ENCODE results near the gene SNRNP27. TPM values are rescaled to one million over a fixed set of nuclear protein-coding genes. Genes with fewer than 3 reads are reported as not detected.
"Not testable (repeated sequence)": the region's sequence is repeated elsewhere in the genome, so short reads cannot be mapped to it uniquely, and the experiment has no call there.

SNRNP27 gene
- total and polyA plus RNA-seq, 5 donors: 50.8 to 69.6 (median 61.4) TPM

GRCh38 chr2:69889302-69889701 lies 4.5 kb upstream of the SNRNP27 start:
- no peak overlapping the region for H3K4me3 ChIP-seq (ENCODE audit: low read length)
- ATAC-seq (no peak), DNase-seq (no peak)
- no peaks in the 10 kb centered on the region for H3K9me3 ChIP-seq (ENCODE audit: control insufficient read depth, low read length)
- intact Hi-C loops (cut with DNase I): no loop called here
- no peak overlapping the region for H3K27ac ChIP-seq (ENCODE audit: low read length)
- H3K27me3 ChIP-seq (ENCODE audit: control insufficient read depth, insufficient read depth): no peaks in the 10 kb centered on the region
- H3K4me1 ChIP-seq (ENCODE audit: control insufficient read depth, insufficient read depth, low read length): no peaks in the 10 kb centered on the region

DNA sequence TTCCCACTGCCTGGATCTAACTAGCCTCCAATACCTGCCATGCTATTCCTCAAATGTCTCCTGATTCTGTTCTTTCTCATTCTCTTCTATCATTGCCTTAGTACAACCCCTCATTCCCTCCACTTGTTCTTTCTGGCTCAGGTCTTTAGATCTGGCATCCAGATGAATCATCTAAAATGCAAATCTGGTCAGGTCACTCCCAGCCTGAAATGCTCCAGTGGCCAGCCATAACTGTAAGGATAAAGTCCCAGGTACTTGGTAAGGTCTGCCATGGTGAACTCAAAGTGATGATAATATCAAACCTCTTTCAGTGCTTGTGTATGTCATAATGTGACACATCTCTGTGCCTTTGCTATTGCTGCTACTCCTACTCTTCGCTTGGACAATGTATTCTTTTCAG lies 2.9 kb upstream of the SNRNP27 start:
- intact Hi-C loops (cut with DNase I): no loop called here
- Histone ChIP-seq H3K27me3 (ENCODE audit: control insufficient read depth, insufficient read depth) (no peaks in the 10 kb centered on the region), H3K4me3 (ENCODE audit: low read length) (no peak overlapping the region), H3K4me1 (ENCODE audit: control insufficient read depth, insufficient read depth, low read length) (peaks cover 2% of the 10 kb centered on the region), H3K9me3 (ENCODE audit: control insufficient read depth, low read length) (no peaks in the 10 kb centered on the region), H3K27ac (ENCODE audit: low read length) (no peak overlapping the region)
- no peak for ATAC-seq
- no peak for DNase-seq
- WGBS: 38% methylated on average over 1 of the region's 1 CpG

- H3K27ac ChIP-seq (ENCODE audit: low read length): not testable (repeated sequence)
Measured at GRCh38 chr2:69892838-69893424, 825 bp upstream of the SNRNP27 start.

DNA sequence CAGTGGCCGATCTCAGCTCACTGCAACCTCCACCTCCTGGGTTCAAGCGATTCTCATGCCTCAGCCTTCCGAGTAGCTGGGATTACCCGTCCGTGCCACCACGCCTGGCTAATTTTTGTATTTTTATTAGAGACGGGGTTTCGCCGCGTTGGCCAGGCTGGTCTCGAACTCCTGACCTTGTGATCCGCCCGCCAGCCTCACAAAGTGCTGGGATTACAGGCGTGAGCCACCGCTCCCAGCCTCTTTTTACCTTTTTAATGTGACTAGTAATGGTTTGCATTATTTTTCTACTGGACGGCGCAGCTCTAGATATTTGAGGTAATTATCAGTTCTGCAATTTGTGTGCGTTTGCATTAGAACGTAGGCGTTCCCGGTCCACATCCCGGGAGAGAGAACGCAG lies 981 bp downstream of the SNRNP27 start:
- intact Hi-C loops (cut with DNase I); DNase-seq; ATAC-seq; H3K27me3 ChIP-seq (ENCODE audit: control insufficient read depth, insufficient read depth); H3K4me1 ChIP-seq (ENCODE audit: control insufficient read depth, insufficient read depth, low read length); H3K27ac ChIP-seq (ENCODE audit: low read length); H3K9me3 ChIP-seq (ENCODE audit: control insufficient read depth, low read length): not testable (repeated sequence)
- WGBS: 38% methylated on average over 23 of the region's 23 CpGs
- H3K4me3 ChIP-seq (ENCODE audit: low read length): peak overlapping the region; percentile 96

More at GRCh38 chr2:69892838-69893424, 825 bp upstream of the SNRNP27 start:
- H3K4me1 ChIP-seq (ENCODE audit: control insufficient read depth, insufficient read depth, low read length); H3K9me3 ChIP-seq (ENCODE audit: control insufficient read depth, low read length); DNase-seq; intact Hi-C loops (cut with DNase I); H3K27me3 ChIP-seq (ENCODE audit: control insufficient read depth, insufficient read depth): not testable (repeated sequence)
- 94% methylated on average over 7 of the region's 7 CpGs for WGBS
- peak overlapping the region; percentile 96 for H3K4me3 ChIP-seq (ENCODE audit: low read length)
- ATAC-seq: peak in 1 of 2 donors; percentile 15

DNA sequence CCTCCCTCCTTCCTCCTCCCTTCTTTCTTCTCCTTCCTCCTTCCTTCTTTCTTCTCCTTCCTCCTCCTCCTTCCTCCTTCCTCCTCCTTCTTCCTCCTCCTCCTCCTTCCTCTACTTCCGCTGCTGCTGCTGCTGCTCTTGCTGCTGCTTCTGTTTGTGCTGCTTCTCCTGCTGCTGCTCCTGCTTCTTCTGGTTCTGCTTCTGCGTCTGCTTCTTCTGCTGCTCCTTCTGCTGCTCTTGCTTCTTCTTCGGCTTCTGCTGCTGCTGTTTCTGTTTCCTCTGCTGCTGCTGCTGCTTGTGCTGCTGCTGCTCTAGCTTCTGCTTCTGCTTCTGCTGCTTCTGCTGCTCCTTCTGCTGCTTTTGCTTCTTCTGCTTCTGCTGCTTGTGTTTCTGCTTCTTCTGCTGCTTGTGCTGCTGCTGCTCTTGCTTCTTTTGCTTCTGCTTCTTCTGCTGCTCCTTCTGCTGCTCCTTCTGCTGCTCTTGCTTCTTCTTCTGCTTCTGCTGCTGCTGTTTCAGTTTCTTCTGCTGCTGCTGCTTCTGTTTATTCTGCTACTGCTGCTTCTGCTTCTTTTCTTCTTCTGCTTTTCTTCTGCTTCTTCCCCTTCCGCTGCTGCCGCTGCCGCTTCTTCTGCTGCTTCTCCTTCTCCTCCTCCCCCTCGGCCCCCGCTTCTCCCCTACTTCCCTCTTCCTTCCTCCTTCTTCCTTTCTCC lies 8.6 kb downstream of the SNRNP27 start:
- WGBS: 57% methylated on average over 8 of the region's 8 CpGs
- no peak for ATAC-seq
- no peak overlapping the region for H3K4me3 ChIP-seq (ENCODE audit: low read length)

DNA sequence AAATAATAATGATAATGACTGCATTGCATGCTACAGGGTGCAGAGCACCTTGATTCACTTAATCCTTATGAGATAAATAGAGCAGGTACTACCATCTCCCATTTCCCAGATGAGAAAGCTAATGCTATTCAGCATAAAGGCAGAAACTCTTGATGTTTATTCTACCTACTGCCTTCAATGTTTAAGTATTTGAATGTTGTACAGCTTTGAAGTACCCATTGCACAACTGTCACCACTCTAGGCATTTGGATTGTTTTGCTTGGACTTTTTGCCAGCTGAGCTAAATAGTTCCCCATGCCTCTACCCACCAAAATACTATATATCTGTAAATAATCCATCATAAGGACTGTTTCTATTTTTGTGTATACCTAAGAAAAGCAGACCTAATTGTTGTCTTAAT lies 13.5 kb downstream of the SNRNP27 start:
- no peak overlapping the region for H3K4me3 ChIP-seq (ENCODE audit: low read length)
- intact Hi-C loops (cut with DNase I): loop anchor here in 1 of 4 donors (10.0 kb wide), 1 partner anchor 248 kb away; no protein-coding TSS in a partner anchor
- ATAC-seq (no peak), DNase-seq (no peak)
- H3K27ac ChIP-seq (ENCODE audit: low read length): no peak overlapping the region
- H3K27me3 ChIP-seq (ENCODE audit: control insufficient read depth, insufficient read depth): no peaks in the 10 kb centered on the region
- H3K9me3 ChIP-seq (ENCODE audit: control insufficient read depth, low read length): no peaks in the 10 kb centered on the region
- no peaks in the 10 kb centered on the region for H3K4me1 ChIP-seq (ENCODE audit: control insufficient read depth, insufficient read depth, low read length)

More for the DNA sequence above, 8.6 kb downstream of the SNRNP27 start:
- H3K27ac ChIP-seq (ENCODE audit: low read length): no peak overlapping the region
- no peaks in the 10 kb centered on the region for H3K27me3 ChIP-seq (ENCODE audit: control insufficient read depth, insufficient read depth)
- intact Hi-C loops (cut with DNase I): loop anchor here in 1 of 4 donors (10.0 kb wide), 1 partner anchor 252 kb away; no protein-coding TSS in a partner anchor
- no peaks in the 10 kb centered on the region for H3K9me3 ChIP-seq (ENCODE audit: control insufficient read depth, low read length)
- DNase-seq: peak in 2 of 3 donors; percentile 31 to 68
- no peaks in the 10 kb centered on the region for H3K4me1 ChIP-seq (ENCODE audit: control insufficient read depth, insufficient read depth, low read length)

DNA sequence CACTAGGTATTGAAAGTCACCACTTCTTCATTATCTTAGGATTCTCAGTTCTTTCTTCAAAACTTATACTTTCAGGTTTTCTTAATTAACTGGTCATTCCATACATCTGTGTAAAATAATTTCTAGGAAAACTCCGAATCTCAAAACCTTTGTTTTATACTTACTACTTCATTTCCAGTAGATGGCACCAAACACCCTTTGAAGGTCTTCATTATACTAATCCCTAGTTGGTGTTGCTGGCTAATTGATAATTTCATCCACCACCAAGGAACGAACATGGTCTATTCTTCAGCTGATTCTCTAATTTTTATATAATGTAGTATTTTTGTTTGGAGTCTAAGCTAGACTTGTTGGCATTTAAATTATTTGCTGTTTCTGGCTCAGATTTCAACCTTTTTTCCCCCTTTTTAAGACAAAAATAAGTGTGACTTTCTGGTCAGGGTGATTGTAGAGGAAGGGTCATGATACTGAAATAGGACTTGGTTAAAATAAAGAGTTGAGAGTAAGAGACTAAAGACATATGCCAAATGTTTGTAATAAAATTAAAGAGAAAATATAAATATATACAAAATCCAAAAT lies 18.3 kb downstream of the SNRNP27 start:
- WGBS: 3% methylated on average over 2 of the region's 2 CpGs
- DNase-seq: no peak

GRCh38 chr2:69914164-69914949 lies 20.6 kb downstream of the SNRNP27 start:
- intact Hi-C loops (cut with DNase I): loop anchor here (5.0 to 10.0 kb wide), 5 partner anchors 170 to 383 kb away; partner anchors contain the start of genes PCBP1 (in 3 of the 4) and SNRPG (in 1 of the 4)
- Histone ChIP-seq H3K4me3 (ENCODE audit: low read length) (peak overlapping the region; percentile 47), H3K27me3 (ENCODE audit: control insufficient read depth, insufficient read depth) (no peaks in the 10 kb centered on the region), H3K9me3 (ENCODE audit: control insufficient read depth, low read length) (no peaks in the 10 kb centered on the region), H3K27ac (ENCODE audit: low read length) (peak overlapping the region; percentile 97), H3K4me1 (ENCODE audit: control insufficient read depth, insufficient read depth, low read length) (no peaks in the 10 kb centered on the region)
- ATAC-seq (peak; percentile 97), DNase-seq (peak; percentile 99 to 100 (median 100))
- under 1% methylated on average over 56 of the region's 56 CpGs for WGBS

More for the DNA sequence above, 18.3 kb downstream of the SNRNP27 start:
- Histone ChIP-seq H3K4me1 (ENCODE audit: control insufficient read depth, insufficient read depth, low read length) (no peaks in the 10 kb centered on the region), H3K27me3 (ENCODE audit: control insufficient read depth, insufficient read depth) (no peaks in the 10 kb centered on the region), H3K9me3 (ENCODE audit: control insufficient read depth, low read length) (no peaks in the 10 kb centered on the region), H3K4me3 (ENCODE audit: low read length) (no peak overlapping the region), H3K27ac (ENCODE audit: low read length) (no peak overlapping the region)
- ATAC-seq: no peak
- intact Hi-C loops (cut with DNase I): loop anchor here (2.0 to 10.0 kb wide), 6 partner anchors 159 to 385 kb away; partner anchors contain the start of genes PCBP1 (in 3 of the 4) and SNRPG (in 1 of the 4)

- ATAC-seq (peak in 1 of 2 donors; percentile 1), DNase-seq (peak; percentile 26 to 100 (median 64))
- H3K4me1 ChIP-seq (ENCODE audit: control insufficient read depth, insufficient read depth, low read length): no peaks in the 10 kb centered on the region
Measured at GRCh38 chr2:69914950-69915945, 21.5 kb downstream of the SNRNP27 start, which contains the start of gene MXD1. Gene MXD1 (plus strand): TSS chr2:69915109. CDS start chr2:69915331, 222 bp downstream.

More at GRCh38 chr2:69914950-69915945, 21.5 kb downstream of the SNRNP27 start, which contains the start of gene MXD1:
- Histone ChIP-seq H3K27ac (ENCODE audit: low read length) (peak within 1 kb of the TSS; percentile 97), H3K4me3 (ENCODE audit: low read length) (peak within 1 kb of the TSS; percentile 87), H3K27me3 (ENCODE audit: control insufficient read depth, insufficient read depth) (no peaks in the 10 kb centered on the region), H3K9me3 (ENCODE audit: control insufficient read depth, low read length) (no peaks in the 10 kb centered on the region)
- intact Hi-C loops (cut with DNase I): loop anchor here (5.0 to 10.0 kb wide), 6 partner anchors 157 to 382 kb away; partner anchors contain the start of genes PCBP1 (in 3 of the 4) and SNRPG (in 1 of the 4)
- WGBS: under 1% methylated on average over 81 of the region's 81 CpGs

All from right cardiac atrium (tissue), 5 donors.